ENCODE results near the gene SCAPER. TPM values are rescaled to one million over a fixed set of nuclear protein-coding genes. Genes with fewer than 3 reads are reported as not detected.

Gene SCAPER
- polyA plus RNA-seq, 1 experiment, result 5.4 TPM

DNA sequence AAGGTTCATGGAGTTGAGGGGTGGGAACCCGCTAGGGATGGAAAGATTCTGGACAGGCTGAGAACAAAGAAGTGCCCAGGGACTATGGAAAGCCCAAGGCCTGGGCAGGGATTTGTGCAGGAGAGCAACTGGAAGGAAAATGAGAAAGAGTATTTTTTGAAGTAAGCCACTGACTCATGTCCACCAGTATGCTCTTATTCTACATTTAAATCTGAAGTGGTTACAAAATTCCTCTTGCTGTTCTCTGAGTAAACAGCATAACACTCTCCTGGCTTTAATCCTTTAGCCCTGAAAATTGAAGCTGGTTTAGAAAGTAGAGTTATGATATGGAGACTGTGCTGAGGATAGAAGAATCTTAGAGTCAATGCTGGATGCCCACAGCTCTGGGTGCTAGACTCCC lies 403.4 kb downstream of the SCAPER start:
- POLR2A ChIA-PET, result no interaction called here
- CTCF ChIA-PET, result no interaction called here
- Histone ChIP-seq H3K4me3 (ENCODE audit: low read depth, low read length) (no peak overlapping the region), H3K27ac (ENCODE audit: low read depth, low read length) (no peak overlapping the region), H3K27me3 (ENCODE audit: control insufficient read depth, insufficient read depth, low read length) (no peaks in the 10 kb centered on the region), H3K9me3 (ENCODE audit: control insufficient read depth, insufficient read depth, low read length) (no peaks in the 10 kb centered on the region)
- no peak for DNase-seq (ENCODE audit: low read depth, low spot score)
- TF ChIP-seq, protein P1, sequence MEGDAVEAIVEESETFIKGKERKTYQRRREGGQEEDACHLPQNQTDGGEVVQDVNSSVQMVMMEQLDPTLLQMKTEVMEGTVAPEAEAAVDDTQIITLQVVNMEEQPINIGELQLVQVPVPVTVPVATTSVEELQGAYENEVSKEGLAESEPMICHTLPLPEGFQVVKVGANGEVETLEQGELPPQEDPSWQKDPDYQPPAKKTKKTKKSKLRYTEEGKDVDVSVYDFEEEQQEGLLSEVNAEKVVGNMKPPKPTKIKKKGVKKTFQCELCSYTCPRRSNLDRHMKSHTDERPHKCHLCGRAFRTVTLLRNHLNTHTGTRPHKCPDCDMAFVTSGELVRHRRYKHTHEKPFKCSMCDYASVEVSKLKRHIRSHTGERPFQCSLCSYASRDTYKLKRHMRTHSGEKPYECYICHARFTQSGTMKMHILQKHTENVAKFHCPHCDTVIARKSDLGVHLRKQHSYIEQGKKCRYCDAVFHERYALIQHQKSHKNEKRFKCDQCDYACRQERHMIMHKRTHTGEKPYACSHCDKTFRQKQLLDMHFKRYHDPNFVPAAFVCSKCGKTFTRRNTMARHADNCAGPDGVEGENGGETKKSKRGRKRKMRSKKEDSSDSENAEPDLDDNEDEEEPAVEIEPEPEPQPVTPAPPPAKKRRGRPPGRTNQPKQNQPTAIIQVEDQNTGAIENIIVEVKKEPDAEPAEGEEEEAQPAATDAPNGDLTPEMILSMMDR (IDR thresholded peaks at IDR 0.05; ENCODE audit: low read depth, low read length), result no peak

DNA sequence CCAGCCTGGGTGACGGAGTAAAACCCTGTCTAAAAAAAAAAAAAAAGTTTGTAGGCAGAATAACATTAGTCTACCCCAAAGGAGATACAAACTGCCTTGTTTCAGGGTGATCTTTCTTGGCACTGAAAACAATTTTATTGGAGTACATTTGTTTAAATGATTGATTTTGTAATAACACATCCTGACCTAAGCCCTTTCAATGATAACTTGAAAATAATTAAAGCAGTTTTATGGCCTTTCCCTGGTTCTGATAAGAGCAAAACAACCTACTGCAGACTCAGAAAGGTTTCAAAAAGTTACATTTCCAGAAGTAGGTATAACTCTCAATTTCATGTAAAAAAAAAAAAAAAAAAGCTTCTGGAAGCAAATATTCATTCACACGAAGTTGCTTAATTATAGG lies 404.1 kb downstream of the SCAPER start:
- DNase-seq (ENCODE audit: low read depth, low spot score), result no peak
- H3K4me3 ChIP-seq (ENCODE audit: low read depth, low read length), result no peak overlapping the region
- ChIA-PET POLR2A (no interaction called here), CTCF (no interaction called here)
- TF ChIP-seq, protein P1 (IDR thresholded peaks at IDR 0.05; ENCODE audit: low read depth, low read length), result no peak
- no peak overlapping the region for H3K27ac ChIP-seq (ENCODE audit: low read depth, low read length)
- H3K9me3 ChIP-seq (ENCODE audit: control insufficient read depth, insufficient read depth, low read length), result no peaks in the 10 kb centered on the region
- H3K27me3 ChIP-seq (ENCODE audit: control insufficient read depth, insufficient read depth, low read length), result no peaks in the 10 kb centered on the region

DNA sequence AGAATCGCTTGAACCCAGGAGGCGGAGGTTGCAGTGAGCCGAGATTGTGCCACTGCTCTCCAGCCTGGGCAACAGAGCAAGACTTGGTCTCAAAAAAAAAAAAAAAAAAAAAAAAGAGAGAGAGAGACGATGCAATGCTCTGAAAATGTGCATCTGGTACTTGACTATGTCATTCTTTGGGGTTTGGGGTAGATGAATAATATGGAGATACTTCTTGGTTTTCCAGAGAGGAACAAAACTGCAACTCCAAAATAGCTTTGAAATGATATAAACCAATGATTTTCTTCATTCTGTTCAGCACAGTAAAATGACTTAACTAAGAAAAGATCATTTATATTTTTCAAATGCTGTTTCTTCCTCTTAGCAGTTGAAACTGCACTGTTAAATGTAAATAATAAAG lies 409.7 kb downstream of the SCAPER start:
- no peak for DNase-seq (ENCODE audit: low read depth, low spot score)
- Histone ChIP-seq H3K27ac (ENCODE audit: low read depth, low read length) (no peak overlapping the region), H3K9me3 (ENCODE audit: control insufficient read depth, insufficient read depth, low read length) (no peaks in the 10 kb centered on the region), H3K27me3 (ENCODE audit: control insufficient read depth, insufficient read depth, low read length) (no peaks in the 10 kb centered on the region), H3K4me3 (ENCODE audit: low read depth, low read length) (no peak overlapping the region)
- CTCF ChIA-PET, result interaction anchor here (0.7 to 1.1 kb wide), 2 partner anchors 310 to 355 kb away, joined by 3 to 5 read pairs; no protein-coding TSS in a partner anchor
- POLR2A ChIA-PET, result interaction anchor here (0.7 kb wide), 1 partner anchor 65 kb away, joined by 7 read pairs; no protein-coding TSS in a partner anchor
- TF ChIP-seq, protein P1 (IDR thresholded peaks at IDR 0.05; ENCODE audit: low read depth, low read length), result no peak

DNA sequence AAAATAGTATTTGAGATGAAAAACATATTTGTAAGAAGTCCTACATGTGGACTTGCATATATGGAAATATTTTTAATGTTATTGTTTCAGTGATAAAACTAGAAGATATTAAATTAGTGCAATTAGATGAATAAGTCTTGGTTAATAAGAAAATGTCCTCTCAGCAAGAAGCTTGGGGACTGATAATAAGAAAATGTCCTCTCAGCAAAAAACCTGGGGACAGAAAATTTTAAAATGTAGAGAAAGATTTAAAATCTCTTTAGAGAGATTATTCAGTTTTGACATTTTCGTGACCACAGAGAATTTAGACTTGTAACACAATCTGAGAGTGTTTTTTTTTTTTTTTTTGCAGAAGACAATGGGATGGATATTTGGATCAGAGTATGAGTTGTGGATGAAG lies 412.6 kb downstream of the SCAPER start:
- no peak overlapping the region for H3K27ac ChIP-seq (ENCODE audit: low read depth, low read length)
- ChIA-PET POLR2A (no interaction called here), CTCF (no interaction called here)
- H3K27me3 ChIP-seq (ENCODE audit: control insufficient read depth, insufficient read depth, low read length), result no peaks in the 10 kb centered on the region
- H3K9me3 ChIP-seq (ENCODE audit: control insufficient read depth, insufficient read depth, low read length), result no peaks in the 10 kb centered on the region
- DNase-seq (ENCODE audit: low read depth, low spot score), result no peak
- TF ChIP-seq, protein P1 (IDR thresholded peaks at IDR 0.05; ENCODE audit: low read depth, low read length), result no peak
- no peak overlapping the region for H3K4me3 ChIP-seq (ENCODE audit: low read depth, low read length)

DNA sequence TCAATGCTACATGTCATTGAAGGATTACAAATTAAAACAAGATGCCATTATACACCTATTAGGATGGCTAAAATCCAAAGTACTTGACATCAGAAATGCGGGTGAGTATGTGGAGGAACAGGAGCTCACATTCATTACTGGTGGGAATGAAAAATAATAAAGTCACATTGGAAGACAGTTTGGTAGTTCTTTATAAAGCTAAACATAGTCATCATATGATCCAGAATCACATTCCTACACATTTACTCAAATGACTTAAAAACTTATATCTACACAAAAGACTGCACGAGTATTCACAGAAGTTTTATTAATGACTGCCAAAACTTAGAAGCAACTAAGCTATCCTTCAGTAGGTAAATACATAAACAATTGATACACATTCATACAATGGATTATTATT lies 421.4 kb downstream of the SCAPER start:
- no peak overlapping the region for H3K27ac ChIP-seq (ENCODE audit: low read depth, low read length)
- TF ChIP-seq, protein P1 (IDR thresholded peaks at IDR 0.05; ENCODE audit: low read depth, low read length), result no peak
- no peak for DNase-seq (ENCODE audit: low read depth, low spot score)
- POLR2A ChIA-PET, result no interaction called here
- no peak overlapping the region for H3K4me3 ChIP-seq (ENCODE audit: low read depth, low read length)
- no peaks in the 10 kb centered on the region for H3K27me3 ChIP-seq (ENCODE audit: control insufficient read depth, insufficient read depth, low read length)
- H3K9me3 ChIP-seq (ENCODE audit: control insufficient read depth, insufficient read depth, low read length), result no peaks in the 10 kb centered on the region
- CTCF ChIA-PET, result no interaction called here
